BE2C (cell line): ENCODE results near the gene SLC43A2.

Source experiments
- DNase-seq: peaks from one replicate; pipeline ENCODE4 v3.0.0-alpha.2; 2020
- H3K27me3 ChIP-seq: fragments of 250-450 bp; sonication (Bioruptor Pico); 2 replicates; pipeline ENCODE4 v1.5.1; 2020; ENCODE audit warnings: mild to moderate bottlenecking
- H3K36me3 ChIP-seq: fragments of 250-450 bp; sonication (Bioruptor Pico); 2 replicates; pipeline ENCODE4 v1.5.1; 2020; ENCODE audit warnings: mild to moderate bottlenecking
- H3K4me1 ChIP-seq: fragments of 250-450 bp; sonication (Bioruptor Pico); 2 replicates; pipeline ENCODE4 v1.5.1; 2020
- H3K4me3 ChIP-seq: 2 replicates; pipeline ENCODE4 v1.5.1; 2011; ENCODE audit warnings: low read depth, low read length
- H3K9me3 ChIP-seq: fragments of 250-450 bp; sonication (Bioruptor Pico); 2 replicates; pipeline ENCODE4 v1.5.1; 2020
- CTCF ChIP-seq: IDR thresholded peaks from 2 replicates; pipeline ENCODE4 v1.5.1; 2012; ENCODE audit warnings: mild to moderate bottlenecking, low read depth, low read length

Gene SLC43A2

GRCh38 chr17:1580979-1581676 lies 47.5 kb downstream of the SLC43A2 start:
- no peak for TF ChIP-seq CTCF
- DNase-seq = no peak
- Histone ChIP-seq H3K36me3 (no peaks in the 10 kb centered on the region), H3K27me3 (no peaks in the 10 kb centered on the region), H3K9me3 (no peaks in the 10 kb centered on the region), H3K4me3 (no peak overlapping the region), H3K4me1 (0 out of 2 replicates have a peak, but pooled peaks cover 4% of the 10 kb centered on the region)

GRCh38 chr17:1578029-1578428 lies 50.6 kb downstream of the SLC43A2 start:
- Histone ChIP-seq H3K9me3 (no peaks in the 10 kb centered on the region), H3K36me3 (no peaks in the 10 kb centered on the region), H3K4me3 (no peak overlapping the region), H3K27me3 (no peaks in the 10 kb centered on the region), H3K4me1 (peaks cover 8% of the 10 kb centered on the region)
- TF ChIP-seq CTCF = no peak
- no peak for DNase-seq

- TF ChIP-seq CTCF = no peak
- no peaks in the 10 kb centered on the region for H3K36me3 ChIP-seq
Measured at GRCh38 chr17:1577583-1578013, 51.0 kb downstream of the SLC43A2 start.

GRCh38 chr17:1577182-1577581 lies 51.5 kb downstream of the SLC43A2 start:
- no peak for DNase-seq
- H3K27me3 ChIP-seq = no peaks in the 10 kb centered on the region
- peaks cover 8% of the 10 kb centered on the region for H3K4me1 ChIP-seq
- H3K4me3 ChIP-seq = no peak overlapping the region
- no peaks in the 10 kb centered on the region for H3K9me3 ChIP-seq
- no peaks in the 10 kb centered on the region for H3K36me3 ChIP-seq
- no peak for TF ChIP-seq CTCF

More at GRCh38 chr17:1577583-1578013, 51.0 kb downstream of the SLC43A2 start:
- Histone ChIP-seq H3K4me1 (peaks cover 8% of the 10 kb centered on the region), H3K4me3 (no peak overlapping the region), H3K9me3 (no peaks in the 10 kb centered on the region), H3K27me3 (no peaks in the 10 kb centered on the region)
- DNase-seq = no peak

GRCh38 chr17:1576500-1576899 lies 52.1 kb downstream of the SLC43A2 start:
- Histone ChIP-seq H3K4me3 (no peak overlapping the region), H3K36me3 (no peaks in the 10 kb centered on the region), H3K4me1 (peaks cover 8% of the 10 kb centered on the region), H3K9me3 (no peaks in the 10 kb centered on the region), H3K27me3 (no peaks in the 10 kb centered on the region)
- no peak for TF ChIP-seq CTCF
- no peak for DNase-seq

- no peak for TF ChIP-seq CTCF
- Histone ChIP-seq H3K4me1 (peaks cover 8% of the 10 kb centered on the region), H3K27me3 (no peaks in the 10 kb centered on the region), H3K36me3 (no peaks in the 10 kb centered on the region), H3K4me3 (peak overlapping the region; percentile 16; the same call in 1 of the 2 replicates), H3K9me3 (no peaks in the 10 kb centered on the region)
- no peak for DNase-seq
Measured at GRCh38 chr17:1574697-1575471, 53.8 kb downstream of the SLC43A2 start.
